ENCODE measurements around the gene PFKFB3. TPM values are rescaled to one million over a fixed set of nuclear protein-coding genes. Genes with fewer than 3 reads are reported as not detected.
"Not testable (repeated sequence)": the region's sequence is repeated elsewhere in the genome, so short reads cannot be mapped to it uniquely, and the experiment has no call there.

PFKFB3 gene
- total and polyA plus RNA-seq, 2 experiments from 2014 or later = 14.5 to 23.7 TPM

DNA sequence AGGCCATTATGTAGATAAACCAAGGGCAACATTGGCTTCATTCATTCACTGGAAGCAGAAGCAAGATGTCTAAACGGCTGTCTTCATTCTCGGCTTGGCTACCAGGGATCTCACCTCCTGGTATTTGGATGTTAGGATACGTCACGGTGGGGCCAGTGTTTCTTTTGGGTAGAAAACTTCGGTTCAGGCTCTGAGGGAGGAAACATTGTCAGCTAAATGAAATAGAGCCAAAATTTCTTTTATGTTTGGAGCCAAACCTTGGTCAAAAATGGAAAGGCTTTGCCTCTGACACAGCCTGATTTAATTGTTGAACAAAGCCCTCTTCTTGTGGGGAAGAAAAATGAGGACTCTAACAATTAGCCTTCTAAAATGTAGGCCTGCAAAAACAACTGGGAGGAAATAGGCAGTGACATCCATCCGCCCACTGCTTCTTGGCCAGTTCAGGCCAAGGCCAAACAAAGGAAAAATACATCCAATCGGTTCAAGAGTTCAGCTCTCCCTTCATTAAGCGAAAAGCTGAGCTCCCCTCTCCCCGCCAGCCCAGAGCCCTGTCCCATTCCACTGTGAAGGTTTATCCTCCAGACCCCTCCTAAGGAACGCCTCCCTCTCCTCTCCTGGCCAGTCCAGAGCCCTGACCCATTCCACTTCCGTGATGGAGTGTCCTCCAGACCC, 44.4 kb downstream of the PFKFB3 start:
- 90 to 92% methylated on average over 9 to 11 of the region's 11 CpGs for WGBS, 2 experiments (ENCODE audit: low coverage in 1 of 2, low lambda C conversion rate in 2 of 2, missing lambda C conversion rate in 2 of 2)
- H3K9me2 ChIP-seq (ENCODE audit: insufficient read depth) = no peaks in the 10 kb centered on the region
- no peaks in the 10 kb centered on the region for H3K27me3 ChIP-seq (replicated peaks; ENCODE audit: insufficient read depth)
- no peaks in the 10 kb centered on the region for H3K4me1 ChIP-seq (ENCODE audit: insufficient read depth)
- no peak overlapping the region for H3K4me3 ChIP-seq
- TF ChIP-seq EZH2phosphoT487 (IDR thresholded peaks at IDR 0.05; ENCODE audit: insufficient read depth, low read depth) (no peak), EZH2 (IDR thresholded peaks at IDR 0.05; ENCODE audit: insufficient read depth, poor library complexity, severe bottlenecking) (no peak)
- in situ Hi-C loops (cut with MboI) = no loop called here
- H2AFZ ChIP-seq = no peak overlapping the region
- no peak overlapping the region for H3K27ac ChIP-seq
- H3K36me3 ChIP-seq (ENCODE audit: low read depth) = no peaks in the 10 kb centered on the region
- H3K9me3 ChIP-seq (ENCODE audit: low read depth) = no peaks in the 10 kb centered on the region
- no peaks in the 10 kb centered on the region for H4K20me1 ChIP-seq (ENCODE audit: insufficient read depth)
- no peaks in the 10 kb centered on the region for H3F3A ChIP-seq (ENCODE audit: insufficient read depth)
- no peak for DNase-seq
- no peak overlapping the region for H3K4me2 ChIP-seq (ENCODE audit: unreplicated experiment)
- no peaks in the 10 kb centered on the region for H3K79me2 ChIP-seq (ENCODE audit: insufficient read depth)
- H3K9ac ChIP-seq = no peak overlapping the region

DNA sequence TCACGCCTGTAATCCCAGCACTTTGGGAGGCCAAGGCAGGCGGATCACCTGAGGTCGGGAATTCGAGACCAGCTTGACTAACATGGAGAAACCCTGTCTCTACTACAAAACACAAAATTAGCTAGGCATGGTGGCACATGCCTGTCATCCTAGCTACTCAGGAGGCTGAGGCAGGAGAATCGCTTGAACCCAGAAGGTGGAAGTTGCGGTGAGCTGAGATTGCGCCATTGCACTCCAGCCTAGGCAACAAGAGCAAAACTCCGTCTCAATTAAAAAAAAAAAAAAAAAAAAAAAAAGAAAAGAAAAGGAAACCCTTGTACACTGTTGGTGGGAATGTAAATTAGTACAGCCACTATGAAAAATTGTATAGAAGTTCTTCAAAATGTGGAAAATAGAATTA, 46.2 kb downstream of the PFKFB3 start:
- H3K79me2 ChIP-seq (ENCODE audit: insufficient read depth); H3K27ac ChIP-seq; H3K4me2 ChIP-seq (ENCODE audit: unreplicated experiment); H3K36me3 ChIP-seq (ENCODE audit: low read depth); in situ Hi-C loops (cut with MboI); DNase-seq; H3F3A ChIP-seq (ENCODE audit: insufficient read depth); H2AFZ ChIP-seq; H3K9me3 ChIP-seq (ENCODE audit: low read depth); H3K27me3 ChIP-seq (replicated peaks; ENCODE audit: insufficient read depth); H3K4me1 ChIP-seq (ENCODE audit: insufficient read depth); H4K20me1 ChIP-seq (ENCODE audit: insufficient read depth); H3K9ac ChIP-seq; H3K4me3 ChIP-seq; H3K9me2 ChIP-seq (ENCODE audit: insufficient read depth): not testable (repeated sequence)
- WGBS, 2 experiments (ENCODE audit: low coverage in 1 of 2, low lambda C conversion rate in 2 of 2, missing lambda C conversion rate in 2 of 2) = 98 to 99% methylated on average over 7 to 8 of the region's 8 CpGs

DNA sequence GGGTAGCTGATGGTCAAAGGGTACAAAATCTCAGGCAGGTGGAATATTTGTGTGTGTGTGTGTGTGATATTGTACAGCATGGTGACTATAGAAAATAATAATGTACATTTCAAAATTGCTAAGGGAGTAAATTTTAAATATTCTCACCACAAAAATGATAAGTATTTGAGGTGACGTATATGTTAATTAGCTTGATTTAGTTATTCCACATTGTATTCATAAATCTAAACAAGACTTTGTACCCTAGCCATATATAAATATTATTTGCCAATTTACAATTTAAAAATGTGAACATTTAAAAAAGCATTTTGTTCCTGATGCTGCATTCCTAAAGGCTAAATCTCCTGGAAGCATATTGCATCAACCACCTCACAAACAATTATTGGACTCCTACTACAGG, 47.0 kb downstream of the PFKFB3 start:
- no peak overlapping the region for H3K9ac ChIP-seq
- H3K27ac ChIP-seq = no peak overlapping the region
- no peak for DNase-seq
- no peaks in the 10 kb centered on the region for H3K27me3 ChIP-seq (replicated peaks; ENCODE audit: insufficient read depth)
- no peak overlapping the region for H2AFZ ChIP-seq
- TF ChIP-seq EZH2 (IDR thresholded peaks at IDR 0.05; ENCODE audit: insufficient read depth, poor library complexity, severe bottlenecking) = no peak
- TF ChIP-seq EZH2phosphoT487 (IDR thresholded peaks at IDR 0.05; ENCODE audit: insufficient read depth, low read depth) = no peak
- no peaks in the 10 kb centered on the region for H3F3A ChIP-seq (ENCODE audit: insufficient read depth)
- 94 to 100% methylated on average over 1 of the region's 1 CpG for WGBS, 2 experiments (ENCODE audit: low coverage in 1 of 2, low lambda C conversion rate in 2 of 2, missing lambda C conversion rate in 2 of 2)
- no peaks in the 10 kb centered on the region for H3K9me3 ChIP-seq (ENCODE audit: low read depth)
- no peaks in the 10 kb centered on the region for H4K20me1 ChIP-seq (ENCODE audit: insufficient read depth)
- H3K4me2 ChIP-seq (ENCODE audit: unreplicated experiment) = no peak overlapping the region
- H3K4me3 ChIP-seq = no peak overlapping the region
- no peaks in the 10 kb centered on the region for H3K9me2 ChIP-seq (ENCODE audit: insufficient read depth)
- in situ Hi-C loops (cut with MboI) = no loop called here
- no peaks in the 10 kb centered on the region for H3K79me2 ChIP-seq (ENCODE audit: insufficient read depth)
- H3K36me3 ChIP-seq (ENCODE audit: low read depth) = no peaks in the 10 kb centered on the region
- no peaks in the 10 kb centered on the region for H3K4me1 ChIP-seq (ENCODE audit: insufficient read depth)

DNA sequence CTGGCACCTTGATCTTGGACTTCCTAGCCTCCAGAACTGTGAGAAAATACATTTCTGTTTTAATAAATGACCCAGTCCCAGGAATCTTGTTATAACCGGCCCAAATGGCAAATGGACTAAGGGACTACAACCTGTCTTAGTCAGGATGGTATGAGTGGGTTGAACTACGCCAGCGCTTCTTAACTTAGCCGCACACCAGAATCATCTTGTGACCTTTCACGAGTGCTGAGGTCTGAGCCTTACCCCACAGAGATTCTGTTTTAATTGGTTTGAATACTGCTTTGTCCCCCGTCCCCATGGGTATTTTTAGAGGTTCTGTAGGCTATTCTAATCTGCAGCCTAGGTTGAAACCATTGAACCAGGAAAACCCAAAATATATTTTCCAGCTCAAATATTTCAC, 48.0 kb downstream of the PFKFB3 start:
- Histone ChIP-seq H3K9me2 (ENCODE audit: insufficient read depth) (no peaks in the 10 kb centered on the region), H3K27ac (no peak overlapping the region), H3K9me3 (ENCODE audit: low read depth) (no peaks in the 10 kb centered on the region), H3K79me2 (ENCODE audit: insufficient read depth) (no peaks in the 10 kb centered on the region), H3K4me3 (no peak overlapping the region), H3K27me3 (replicated peaks; ENCODE audit: insufficient read depth) (no peaks in the 10 kb centered on the region), H2AFZ (no peak overlapping the region), H3K9ac (no peak overlapping the region), H4K20me1 (ENCODE audit: insufficient read depth) (no peaks in the 10 kb centered on the region), H3K4me2 (ENCODE audit: unreplicated experiment) (no peak overlapping the region), H3F3A (ENCODE audit: insufficient read depth) (no peaks in the 10 kb centered on the region), H3K36me3 (ENCODE audit: low read depth) (no peaks in the 10 kb centered on the region), H3K4me1 (ENCODE audit: insufficient read depth) (no peaks in the 10 kb centered on the region)
- TF ChIP-seq EZH2 (IDR thresholded peaks at IDR 0.05; ENCODE audit: insufficient read depth, poor library complexity, severe bottlenecking) = no peak
- no peak for TF ChIP-seq EZH2phosphoT487 (IDR thresholded peaks at IDR 0.05; ENCODE audit: insufficient read depth, low read depth)
- DNase-seq = no peak
- WGBS, 2 experiments (ENCODE audit: low coverage in 1 of 2, low lambda C conversion rate in 2 of 2, missing lambda C conversion rate in 2 of 2) = 70 to 73% methylated on average over 6 of the region's 6 CpGs
- in situ Hi-C loops (cut with MboI) = no loop called here

DNA sequence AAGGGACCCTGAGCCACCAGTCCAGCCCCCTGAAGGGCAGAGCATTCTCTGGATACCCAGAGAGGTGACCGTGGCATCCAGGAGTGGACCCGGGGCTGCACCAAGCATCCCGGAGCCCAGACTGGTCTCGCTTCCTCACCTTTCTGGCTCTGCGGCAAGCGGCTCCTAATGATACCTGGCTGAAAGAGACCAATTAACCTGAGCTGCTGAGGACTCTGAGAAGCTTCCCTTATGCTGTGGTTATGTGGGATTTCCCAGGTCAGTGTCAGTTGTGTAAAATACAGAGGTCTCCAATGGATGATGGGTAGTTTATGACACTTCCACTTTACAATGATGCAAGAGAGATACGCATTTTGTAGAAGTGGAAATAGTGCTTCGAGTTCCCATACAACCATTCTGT, 51.5 kb downstream of the PFKFB3 start:
- no peaks in the 10 kb centered on the region for H4K20me1 ChIP-seq (ENCODE audit: insufficient read depth)
- H3K9me3 ChIP-seq (ENCODE audit: low read depth) = no peaks in the 10 kb centered on the region
- DNase-seq = no peak
- 90 to 99% methylated on average over 8 of the region's 8 CpGs for WGBS, 2 experiments (ENCODE audit: low coverage in 1 of 2, low lambda C conversion rate in 2 of 2, missing lambda C conversion rate in 2 of 2)
- no peaks in the 10 kb centered on the region for H3K9me2 ChIP-seq (ENCODE audit: insufficient read depth)
- no peak overlapping the region for H3K4me2 ChIP-seq (ENCODE audit: unreplicated experiment)
- no peak overlapping the region for H3K4me3 ChIP-seq
- H3K4me1 ChIP-seq (ENCODE audit: insufficient read depth) = no peaks in the 10 kb centered on the region
- no peak overlapping the region for H2AFZ ChIP-seq
- no peak overlapping the region for H3K9ac ChIP-seq
- H3K36me3 ChIP-seq (ENCODE audit: low read depth) = no peaks in the 10 kb centered on the region
- H3K27me3 ChIP-seq (replicated peaks; ENCODE audit: insufficient read depth) = no peaks in the 10 kb centered on the region
- no peaks in the 10 kb centered on the region for H3K79me2 ChIP-seq (ENCODE audit: insufficient read depth)
- H3F3A ChIP-seq (ENCODE audit: insufficient read depth) = no peaks in the 10 kb centered on the region
- TF ChIP-seq EZH2 (IDR thresholded peaks at IDR 0.05; ENCODE audit: insufficient read depth, poor library complexity, severe bottlenecking) (no peak), EZH2phosphoT487 (IDR thresholded peaks at IDR 0.05; ENCODE audit: insufficient read depth, low read depth) (no peak)
- in situ Hi-C loops (cut with MboI) = no loop called here
- H3K27ac ChIP-seq = no peak overlapping the region
